GM06990 (cell line): ENCODE results near the gene CCL5.

Experiments
- DNase-seq: peaks from one replicate; pipeline ENCODE4 v3.0.0-alpha.2; 2011; ENCODE audit not compliant: insufficient read length; ENCODE audit errors: extremely low read depth
- H3K27me3 ChIP-seq: replicated peaks from 2 replicates; pipeline ENCODE4 v1.6.0; 2011; ENCODE audit warnings: low read length; ENCODE audit not compliant: control insufficient read depth, insufficient read depth
- H3K36me3 ChIP-seq: 2 replicates; pipeline ENCODE4 v1.5.1; 2011; ENCODE audit warnings: low read length; ENCODE audit not compliant: control insufficient read depth, insufficient read depth
- H3K4me3 ChIP-seq: replicated peaks from 2 replicates; pipeline ENCODE4 v1.5.1; 2011; ENCODE audit warnings: low read depth, mild to moderate bottlenecking, control low read depth, low read length
- TF ChIP-seq, protein P1 (sequence below): IDR thresholded peaks from 2 replicates; pipeline ENCODE4 v1.5.1; 2011; ENCODE audit warnings: low read length, control low read depth, mild to moderate bottlenecking, inconsistent platforms; ENCODE audit not compliant: insufficient read depth, poor library complexity, severe bottlenecking

Gene CCL5

DNA sequence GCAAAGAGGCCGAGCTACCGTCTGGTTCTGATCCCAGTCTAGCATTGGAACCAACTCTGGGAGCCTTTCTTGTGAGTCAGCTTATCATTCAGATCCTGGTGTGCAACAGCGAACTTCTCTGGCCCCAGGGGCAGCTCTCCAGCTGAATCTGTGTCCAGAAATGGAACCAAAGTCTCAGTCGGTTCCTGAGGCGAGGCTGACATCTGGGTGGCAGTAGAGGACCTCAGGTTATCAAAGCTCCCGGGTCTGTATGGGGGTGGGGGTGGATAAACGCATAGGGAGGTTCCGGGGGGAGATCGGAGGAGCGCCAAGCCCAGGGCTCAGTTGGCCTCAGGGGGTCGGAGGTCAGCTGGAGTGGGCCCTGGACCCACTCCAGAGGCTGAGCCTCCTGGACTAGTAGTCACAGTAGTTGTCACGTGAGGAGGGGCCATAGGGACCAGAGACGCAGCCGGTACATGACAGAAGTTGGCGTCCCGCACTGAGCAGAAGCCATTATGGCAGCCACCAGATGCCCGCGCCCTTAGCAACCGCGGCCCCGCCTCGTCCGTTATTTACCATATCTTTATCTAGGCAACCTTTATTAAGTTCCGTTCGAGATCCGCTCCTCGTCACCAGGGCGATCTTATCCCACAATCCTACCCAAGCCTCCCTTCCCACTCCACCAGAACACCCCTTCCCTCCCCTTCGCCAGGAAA is 37.5 kb upstream of the CCL5 start:
- no peak overlapping the region for H3K4me3 ChIP-seq
- no peaks in the 10 kb centered on the region for H3K36me3 ChIP-seq
- no peaks in the 10 kb centered on the region for H3K27me3 ChIP-seq
- DNase-seq, result no peak
- TF ChIP-seq, protein P1, sequence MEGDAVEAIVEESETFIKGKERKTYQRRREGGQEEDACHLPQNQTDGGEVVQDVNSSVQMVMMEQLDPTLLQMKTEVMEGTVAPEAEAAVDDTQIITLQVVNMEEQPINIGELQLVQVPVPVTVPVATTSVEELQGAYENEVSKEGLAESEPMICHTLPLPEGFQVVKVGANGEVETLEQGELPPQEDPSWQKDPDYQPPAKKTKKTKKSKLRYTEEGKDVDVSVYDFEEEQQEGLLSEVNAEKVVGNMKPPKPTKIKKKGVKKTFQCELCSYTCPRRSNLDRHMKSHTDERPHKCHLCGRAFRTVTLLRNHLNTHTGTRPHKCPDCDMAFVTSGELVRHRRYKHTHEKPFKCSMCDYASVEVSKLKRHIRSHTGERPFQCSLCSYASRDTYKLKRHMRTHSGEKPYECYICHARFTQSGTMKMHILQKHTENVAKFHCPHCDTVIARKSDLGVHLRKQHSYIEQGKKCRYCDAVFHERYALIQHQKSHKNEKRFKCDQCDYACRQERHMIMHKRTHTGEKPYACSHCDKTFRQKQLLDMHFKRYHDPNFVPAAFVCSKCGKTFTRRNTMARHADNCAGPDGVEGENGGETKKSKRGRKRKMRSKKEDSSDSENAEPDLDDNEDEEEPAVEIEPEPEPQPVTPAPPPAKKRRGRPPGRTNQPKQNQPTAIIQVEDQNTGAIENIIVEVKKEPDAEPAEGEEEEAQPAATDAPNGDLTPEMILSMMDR, result no peak

DNA sequence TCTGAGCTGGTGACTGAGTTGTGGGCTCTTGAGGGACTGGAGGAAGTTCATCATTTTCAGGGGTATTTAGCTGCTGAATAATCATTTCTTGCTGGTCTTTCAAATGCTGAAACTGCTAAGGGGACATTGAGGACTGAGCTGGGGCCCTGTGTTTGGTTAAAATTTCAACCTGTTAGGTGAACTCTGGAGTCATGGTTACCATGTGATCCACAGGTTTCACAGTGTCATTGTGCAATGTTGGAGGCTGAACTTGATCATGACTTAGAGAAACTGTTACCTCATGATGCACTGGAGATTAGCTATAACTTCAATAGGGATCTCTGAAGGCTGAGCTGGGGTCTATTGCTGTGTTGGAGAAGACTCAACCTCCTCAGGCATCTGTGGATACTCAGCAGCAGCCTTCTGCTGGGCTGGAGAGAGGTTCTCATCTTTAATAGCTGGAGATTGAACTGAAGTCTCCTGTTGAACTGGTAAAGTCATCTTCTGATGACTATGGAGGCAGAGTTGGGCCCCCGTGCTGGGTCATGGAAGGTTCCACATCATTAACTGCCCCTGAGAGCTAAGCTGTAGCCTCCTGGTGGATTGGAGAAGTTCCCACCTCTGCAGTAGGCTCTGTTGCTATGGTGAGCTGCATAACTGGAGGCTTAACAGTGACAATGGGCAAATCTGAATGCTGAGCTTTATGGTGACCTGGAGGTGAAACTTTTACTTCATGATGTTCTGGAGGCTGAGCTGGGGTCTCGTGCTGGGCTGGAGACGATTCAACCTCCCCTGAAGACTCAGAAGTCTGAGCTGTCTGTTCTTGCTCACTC is 35.2 kb upstream of the CCL5 start:
- DNase-seq, result no peak
- TF ChIP-seq, protein P1, result no peak
- H3K4me3 ChIP-seq, result no peak overlapping the region
- no peaks in the 10 kb centered on the region for H3K36me3 ChIP-seq
- no peaks in the 10 kb centered on the region for H3K27me3 ChIP-seq

DNA sequence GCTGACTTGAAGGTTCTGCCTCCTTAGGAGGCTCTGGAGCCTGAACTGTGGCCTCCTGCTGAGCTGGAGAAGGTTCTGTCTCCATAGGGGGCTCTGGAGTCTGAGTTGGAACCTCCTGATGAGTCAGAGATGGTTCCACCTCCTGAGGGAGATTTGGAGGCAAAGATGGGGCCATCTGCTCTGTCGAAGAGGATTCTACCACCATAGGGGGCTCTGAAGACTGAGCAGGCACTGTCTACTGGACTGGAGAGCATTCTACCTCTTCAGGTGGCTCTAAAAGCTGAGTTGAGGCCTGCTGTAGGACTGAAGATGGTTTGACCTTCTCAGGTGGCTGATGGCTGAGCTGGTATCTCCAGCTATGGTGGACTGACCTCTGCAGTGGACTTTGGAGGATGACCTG is 34.2 kb upstream of the CCL5 start:
- DNase-seq, result no peak
- no peaks in the 10 kb centered on the region for H3K27me3 ChIP-seq
- no peak overlapping the region for H3K4me3 ChIP-seq
- TF ChIP-seq, protein P1, result no peak
- H3K36me3 ChIP-seq, result no peaks in the 10 kb centered on the region

DNA sequence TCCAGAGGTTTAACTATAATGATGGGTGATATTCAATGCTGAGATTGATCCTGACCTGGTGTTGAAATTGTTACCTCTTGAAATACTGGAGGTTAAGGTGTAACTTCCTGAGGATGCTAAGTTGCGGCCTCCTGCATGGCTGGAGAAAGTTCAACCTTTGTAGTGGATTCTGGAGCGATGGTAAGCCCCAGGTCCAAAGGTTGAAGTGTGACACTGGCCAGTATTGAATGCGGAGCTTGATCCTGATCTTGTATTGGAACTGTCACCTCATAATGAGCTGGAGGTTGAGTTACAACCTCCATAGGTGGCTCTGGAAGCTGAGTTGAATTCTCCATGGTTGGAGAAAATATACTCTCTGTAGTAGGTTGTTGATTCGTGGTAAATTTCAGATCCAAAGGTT is 33.4 kb upstream of the CCL5 start:
- no peak for DNase-seq
- TF ChIP-seq, protein P1, result no peak
- H3K4me3 ChIP-seq, result no peak overlapping the region
- H3K36me3 ChIP-seq, result no peaks in the 10 kb centered on the region
- no peaks in the 10 kb centered on the region for H3K27me3 ChIP-seq

DNA sequence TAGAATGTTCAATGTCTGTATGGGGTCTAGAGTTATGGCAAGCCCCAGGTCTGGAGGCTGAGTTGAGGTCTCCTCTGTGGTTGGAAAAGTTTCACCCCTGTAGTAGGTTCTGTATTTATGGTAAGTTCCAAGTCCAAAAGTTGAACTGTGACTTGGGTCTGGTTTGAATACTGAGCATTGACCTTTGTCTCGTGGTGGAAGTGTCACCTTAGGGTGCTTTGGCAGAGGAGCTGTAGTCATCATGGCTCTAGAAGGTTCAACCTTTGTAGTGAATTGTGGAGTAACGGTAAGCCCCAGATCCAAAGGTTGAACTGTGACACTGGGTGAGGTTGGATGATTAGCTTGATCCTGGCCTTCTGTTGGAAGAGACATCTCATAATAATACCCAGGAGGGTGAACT is 32.8 kb upstream of the CCL5 start:
- H3K27me3 ChIP-seq, result no peaks in the 10 kb centered on the region
- DNase-seq, result no peak
- no peaks in the 10 kb centered on the region for H3K36me3 ChIP-seq
- H3K4me3 ChIP-seq, result no peak overlapping the region
- TF ChIP-seq, protein P1, result no peak
